GM12878 (cell line): ENCODE data around the gene FAM185A.
"Not testable (repeated sequence)": the region's sequence is repeated elsewhere in the genome, so short reads cannot be mapped to it uniquely, and the experiment has no call there.

Source experiments
- DPF2 ChIP-seq: fragments of 450-650 bp; IDR thresholded peaks from 2 replicates; pipeline ENCODE4 v1.6.1; 2017; ENCODE audit warnings: mild to moderate bottlenecking
- EZH2 ChIP-seq: IDR thresholded peaks from 2 replicates; pipeline ENCODE4 v1.6.1; 2012; ENCODE audit warnings: low read depth, mild to moderate bottlenecking, control low read depth, inconsistent platforms, low read length, borderline replicate concordance; ENCODE audit not compliant: control insufficient read depth
- POLR2A ChIP-seq: IDR thresholded peaks from 2 replicates; pipeline ENCODE4 v1.6.1; 2011; ENCODE audit warnings: low read depth, mild to moderate bottlenecking, low read length
- POLR2AphosphoS5 ChIP-seq: IDR thresholded peaks from 2 replicates; pipeline ENCODE4 v1.6.1; 2011; ENCODE audit warnings: mild to moderate bottlenecking, low read length, inconsistent platforms
- TCF12 ChIP-seq: IDR thresholded peaks from 2 replicates; pipeline ENCODE4 v1.6.1; 2011; ENCODE audit warnings: low read depth, mild to moderate bottlenecking, low read length
- ZNF274 ChIP-seq: IDR thresholded peaks from one replicate; pipeline ENCODE4 v1.8.0; 2011; ENCODE audit not compliant: insufficient read length, insufficient read depth
- TF ChIP-seq, protein P1 (sequence below): IDR thresholded peaks from 2 replicates; pipeline ENCODE4 v1.6.1; 2011; ENCODE audit warnings: borderline replicate concordance, low read depth, mild to moderate bottlenecking, moderate library complexity, mixed read lengths, low read length; ENCODE audit not compliant: insufficient read depth; ENCODE audit errors: extremely low read length
- TF ChIP-seq, protein P2 (sequence below): fragments of 450-650 bp; formaldehyde crosslinking; IDR thresholded peaks from 2 replicates; pipeline ENCODE4 v1.5.0; 2022; ENCODE audit warnings: mild to moderate bottlenecking, missing genetic modification characterization
- TF ChIP-seq, protein P3 (sequence below): fragments of 450-650 bp; IDR thresholded peaks from 2 replicates; pipeline ENCODE4 v1.6.1; 2016; ENCODE audit warnings: mild to moderate bottlenecking
- TF ChIP-seq, protein P4 (sequence below): fragments of 450-650 bp; formaldehyde crosslinking; IDR thresholded peaks from 2 replicates; pipeline ENCODE4 v1.4.0; 2020; ENCODE audit warnings: mild to moderate bottlenecking, moderate library complexity
- TF ChIP-seq, protein P5 (sequence below): IDR thresholded peaks from 2 replicates; pipeline ENCODE4 v1.6.1; 2011; ENCODE audit warnings: low read depth, low read length, improper control_type of control experiment, borderline replicate concordance
- TF ChIP-seq, protein P6 (sequence below): fragments of 450-650 bp; IDR thresholded peaks from 2 replicates; pipeline ENCODE4 v1.6.1; 2017; ENCODE audit warnings: mild to moderate bottlenecking, moderate library complexity

DNA sequence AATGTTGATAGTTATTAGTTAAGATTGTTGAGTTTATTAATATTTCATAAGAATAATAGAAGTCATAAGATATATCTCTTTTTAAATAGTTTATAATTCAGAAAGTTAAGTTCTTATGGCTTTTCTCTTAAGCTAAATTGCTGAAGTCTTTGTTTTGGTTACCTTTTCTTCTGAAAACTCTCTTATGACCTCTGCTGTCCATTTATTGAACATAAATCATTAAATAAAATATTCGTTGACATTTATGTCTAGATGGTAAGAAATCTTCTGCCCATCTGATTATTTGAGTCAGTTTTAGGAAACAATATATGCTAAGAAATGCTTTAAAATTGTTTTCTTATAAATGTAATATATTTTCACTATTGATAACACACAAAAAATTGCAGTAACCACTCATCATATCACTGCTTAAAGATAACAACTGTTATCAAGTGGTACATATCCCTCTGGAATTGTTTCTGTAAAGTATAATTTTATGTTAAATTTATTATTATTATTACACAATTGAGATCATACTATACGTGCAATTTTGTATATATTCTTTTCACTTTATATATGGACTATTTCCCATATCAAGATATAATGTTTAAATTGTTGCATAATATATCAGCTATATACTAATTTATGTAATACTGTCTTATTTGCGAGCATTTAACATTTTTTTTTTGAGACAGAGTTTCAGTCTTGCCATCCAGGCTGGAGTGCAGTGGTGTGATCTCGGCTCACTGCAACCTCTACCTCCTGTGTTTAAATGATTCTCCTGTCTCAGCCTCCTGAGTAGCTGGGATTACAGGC, 3.1 kb upstream of the FAM185A start:
- not testable (repeated sequence) for TF ChIP-seq POLR2A, TCF12, EZH2, ZNF274, DPF2, POLR2AphosphoS5
- TF ChIP-seq, protein P1, sequence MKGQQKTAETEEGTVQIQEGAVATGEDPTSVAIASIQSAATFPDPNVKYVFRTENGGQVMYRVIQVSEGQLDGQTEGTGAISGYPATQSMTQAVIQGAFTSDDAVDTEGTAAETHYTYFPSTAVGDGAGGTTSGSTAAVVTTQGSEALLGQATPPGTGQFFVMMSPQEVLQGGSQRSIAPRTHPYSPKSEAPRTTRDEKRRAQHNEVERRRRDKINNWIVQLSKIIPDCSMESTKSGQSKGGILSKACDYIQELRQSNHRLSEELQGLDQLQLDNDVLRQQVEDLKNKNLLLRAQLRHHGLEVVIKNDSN = not testable (repeated sequence)
- TF ChIP-seq, protein P2, sequence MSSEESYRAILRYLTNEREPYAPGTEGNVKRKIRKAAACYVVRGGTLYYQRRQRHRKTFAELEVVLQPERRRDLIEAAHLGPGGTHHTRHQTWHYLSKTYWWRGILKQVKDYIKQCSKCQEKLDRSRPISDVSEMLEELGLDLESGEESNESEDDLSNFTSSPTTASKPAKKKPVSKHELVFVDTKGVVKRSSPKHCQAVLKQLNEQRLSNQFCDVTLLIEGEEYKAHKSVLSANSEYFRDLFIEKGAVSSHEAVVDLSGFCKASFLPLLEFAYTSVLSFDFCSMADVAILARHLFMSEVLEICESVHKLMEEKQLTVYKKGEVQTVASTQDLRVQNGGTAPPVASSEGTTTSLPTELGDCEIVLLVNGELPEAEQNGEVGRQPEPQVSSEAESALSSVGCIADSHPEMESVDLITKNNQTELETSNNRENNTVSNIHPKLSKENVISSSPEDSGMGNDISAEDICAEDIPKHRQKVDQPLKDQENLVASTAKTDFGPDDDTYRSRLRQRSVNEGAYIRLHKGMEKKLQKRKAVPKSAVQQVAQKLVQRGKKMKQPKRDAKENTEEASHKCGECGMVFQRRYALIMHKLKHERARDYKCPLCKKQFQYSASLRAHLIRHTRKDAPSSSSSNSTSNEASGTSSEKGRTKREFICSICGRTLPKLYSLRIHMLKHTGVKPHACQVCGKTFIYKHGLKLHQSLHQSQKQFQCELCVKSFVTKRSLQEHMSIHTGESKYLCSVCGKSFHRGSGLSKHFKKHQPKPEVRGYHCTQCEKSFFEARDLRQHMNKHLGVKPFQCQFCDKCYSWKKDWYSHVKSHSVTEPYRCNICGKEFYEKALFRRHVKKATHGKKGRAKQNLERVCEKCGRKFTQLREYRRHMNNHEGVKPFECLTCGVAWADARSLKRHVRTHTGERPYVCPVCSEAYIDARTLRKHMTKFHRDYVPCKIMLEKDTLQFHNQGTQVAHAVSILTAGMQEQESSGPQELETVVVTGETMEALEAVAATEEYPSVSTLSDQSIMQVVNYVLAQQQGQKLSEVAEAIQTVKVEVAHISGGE (CRISPR knock-in tag) = not testable (repeated sequence)
- TF ChIP-seq, protein P3, sequence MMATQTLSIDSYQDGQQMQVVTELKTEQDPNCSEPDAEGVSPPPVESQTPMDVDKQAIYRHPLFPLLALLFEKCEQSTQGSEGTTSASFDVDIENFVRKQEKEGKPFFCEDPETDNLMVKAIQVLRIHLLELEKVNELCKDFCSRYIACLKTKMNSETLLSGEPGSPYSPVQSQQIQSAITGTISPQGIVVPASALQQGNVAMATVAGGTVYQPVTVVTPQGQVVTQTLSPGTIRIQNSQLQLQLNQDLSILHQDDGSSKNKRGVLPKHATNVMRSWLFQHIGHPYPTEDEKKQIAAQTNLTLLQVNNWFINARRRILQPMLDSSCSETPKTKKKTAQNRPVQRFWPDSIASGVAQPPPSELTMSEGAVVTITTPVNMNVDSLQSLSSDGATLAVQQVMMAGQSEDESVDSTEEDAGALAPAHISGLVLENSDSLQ = not testable (repeated sequence)
- TF ChIP-seq, protein P4, sequence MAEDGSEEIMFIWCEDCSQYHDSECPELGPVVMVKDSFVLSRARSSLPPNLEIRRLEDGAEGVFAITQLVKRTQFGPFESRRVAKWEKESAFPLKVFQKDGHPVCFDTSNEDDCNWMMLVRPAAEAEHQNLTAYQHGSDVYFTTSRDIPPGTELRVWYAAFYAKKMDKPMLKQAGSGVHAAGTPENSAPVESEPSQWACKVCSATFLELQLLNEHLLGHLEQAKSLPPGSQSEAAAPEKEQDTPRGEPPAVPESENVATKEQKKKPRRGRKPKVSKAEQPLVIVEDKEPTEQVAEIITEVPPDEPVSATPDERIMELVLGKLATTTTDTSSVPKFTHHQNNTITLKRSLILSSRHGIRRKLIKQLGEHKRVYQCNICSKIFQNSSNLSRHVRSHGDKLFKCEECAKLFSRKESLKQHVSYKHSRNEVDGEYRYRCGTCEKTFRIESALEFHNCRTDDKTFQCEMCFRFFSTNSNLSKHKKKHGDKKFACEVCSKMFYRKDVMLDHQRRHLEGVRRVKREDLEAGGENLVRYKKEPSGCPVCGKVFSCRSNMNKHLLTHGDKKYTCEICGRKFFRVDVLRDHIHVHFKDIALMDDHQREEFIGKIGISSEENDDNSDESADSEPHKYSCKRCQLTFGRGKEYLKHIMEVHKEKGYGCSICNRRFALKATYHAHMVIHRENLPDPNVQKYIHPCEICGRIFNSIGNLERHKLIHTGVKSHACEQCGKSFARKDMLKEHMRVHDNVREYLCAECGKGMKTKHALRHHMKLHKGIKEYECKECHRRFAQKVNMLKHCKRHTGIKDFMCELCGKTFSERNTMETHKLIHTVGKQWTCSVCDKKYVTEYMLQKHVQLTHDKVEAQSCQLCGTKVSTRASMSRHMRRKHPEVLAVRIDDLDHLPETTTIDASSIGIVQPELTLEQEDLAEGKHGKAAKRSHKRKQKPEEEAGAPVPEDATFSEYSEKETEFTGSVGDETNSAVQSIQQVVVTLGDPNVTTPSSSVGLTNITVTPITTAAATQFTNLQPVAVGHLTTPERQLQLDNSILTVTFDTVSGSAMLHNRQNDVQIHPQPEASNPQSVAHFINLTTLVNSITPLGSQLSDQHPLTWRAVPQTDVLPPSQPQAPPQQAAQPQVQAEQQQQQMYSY = not testable (repeated sequence)
- TF ChIP-seq, protein P5, sequence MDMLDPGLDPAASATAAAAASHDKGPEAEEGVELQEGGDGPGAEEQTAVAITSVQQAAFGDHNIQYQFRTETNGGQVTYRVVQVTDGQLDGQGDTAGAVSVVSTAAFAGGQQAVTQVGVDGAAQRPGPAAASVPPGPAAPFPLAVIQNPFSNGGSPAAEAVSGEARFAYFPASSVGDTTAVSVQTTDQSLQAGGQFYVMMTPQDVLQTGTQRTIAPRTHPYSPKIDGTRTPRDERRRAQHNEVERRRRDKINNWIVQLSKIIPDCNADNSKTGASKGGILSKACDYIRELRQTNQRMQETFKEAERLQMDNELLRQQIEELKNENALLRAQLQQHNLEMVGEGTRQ = not testable (repeated sequence)
- TF ChIP-seq, protein P6, sequence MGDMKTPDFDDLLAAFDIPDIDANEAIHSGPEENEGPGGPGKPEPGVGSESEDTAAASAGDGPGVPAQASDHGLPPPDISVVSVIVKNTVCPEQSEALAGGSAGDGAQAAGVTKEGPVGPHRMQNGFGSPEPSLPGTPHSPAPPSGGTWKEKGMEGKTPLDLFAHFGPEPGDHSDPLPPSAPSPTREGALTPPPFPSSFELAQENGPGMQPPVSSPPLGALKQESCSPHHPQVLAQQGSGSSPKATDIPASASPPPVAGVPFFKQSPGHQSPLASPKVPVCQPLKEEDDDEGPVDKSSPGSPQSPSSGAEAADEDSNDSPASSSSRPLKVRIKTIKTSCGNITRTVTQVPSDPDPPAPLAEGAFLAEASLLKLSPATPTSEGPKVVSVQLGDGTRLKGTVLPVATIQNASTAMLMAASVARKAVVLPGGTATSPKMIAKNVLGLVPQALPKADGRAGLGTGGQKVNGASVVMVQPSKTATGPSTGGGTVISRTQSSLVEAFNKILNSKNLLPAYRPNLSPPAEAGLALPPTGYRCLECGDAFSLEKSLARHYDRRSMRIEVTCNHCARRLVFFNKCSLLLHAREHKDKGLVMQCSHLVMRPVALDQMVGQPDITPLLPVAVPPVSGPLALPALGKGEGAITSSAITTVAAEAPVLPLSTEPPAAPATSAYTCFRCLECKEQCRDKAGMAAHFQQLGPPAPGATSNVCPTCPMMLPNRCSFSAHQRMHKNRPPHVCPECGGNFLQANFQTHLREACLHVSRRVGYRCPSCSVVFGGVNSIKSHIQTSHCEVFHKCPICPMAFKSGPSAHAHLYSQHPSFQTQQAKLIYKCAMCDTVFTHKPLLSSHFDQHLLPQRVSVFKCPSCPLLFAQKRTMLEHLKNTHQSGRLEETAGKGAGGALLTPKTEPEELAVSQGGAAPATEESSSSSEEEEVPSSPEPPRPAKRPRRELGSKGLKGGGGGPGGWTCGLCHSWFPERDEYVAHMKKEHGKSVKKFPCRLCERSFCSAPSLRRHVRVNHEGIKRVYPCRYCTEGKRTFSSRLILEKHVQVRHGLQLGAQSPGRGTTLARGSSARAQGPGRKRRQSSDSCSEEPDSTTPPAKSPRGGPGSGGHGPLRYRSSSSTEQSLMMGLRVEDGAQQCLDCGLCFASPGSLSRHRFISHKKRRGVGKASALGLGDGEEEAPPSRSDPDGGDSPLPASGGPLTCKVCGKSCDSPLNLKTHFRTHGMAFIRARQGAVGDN = not testable (repeated sequence)
